ENCODE data around the gene SCPEP1.

DNA sequence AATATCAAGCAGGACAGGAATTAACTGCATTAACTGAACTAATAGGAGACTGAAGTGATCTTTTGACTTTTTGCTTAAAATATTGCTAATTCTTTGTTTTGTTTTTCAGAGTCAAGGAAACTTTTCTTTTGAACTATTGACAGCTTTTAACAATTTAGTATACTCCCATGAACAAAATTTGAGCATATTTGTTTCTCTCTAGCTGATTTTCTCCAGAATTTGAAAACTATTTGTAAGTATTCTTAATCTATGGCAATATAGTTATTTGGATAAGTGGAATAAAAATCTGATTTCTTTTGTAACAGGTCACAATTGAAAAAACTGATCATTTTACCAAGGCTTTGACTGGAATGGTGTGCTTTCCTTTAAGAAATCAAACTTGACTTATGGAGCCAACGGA is 7.0 kb upstream of the SCPEP1 start:
- TF ChIP-seq POLR2AphosphoS5 (IDR thresholded peaks at IDR 0.05; ENCODE audit: insufficient read depth in 1 of 2, low read depth in 1 of 2) (no peak), POLR2A (IDR thresholded peaks at IDR 0.05) (no peak)
- TF ChIP-seq, protein P1, sequence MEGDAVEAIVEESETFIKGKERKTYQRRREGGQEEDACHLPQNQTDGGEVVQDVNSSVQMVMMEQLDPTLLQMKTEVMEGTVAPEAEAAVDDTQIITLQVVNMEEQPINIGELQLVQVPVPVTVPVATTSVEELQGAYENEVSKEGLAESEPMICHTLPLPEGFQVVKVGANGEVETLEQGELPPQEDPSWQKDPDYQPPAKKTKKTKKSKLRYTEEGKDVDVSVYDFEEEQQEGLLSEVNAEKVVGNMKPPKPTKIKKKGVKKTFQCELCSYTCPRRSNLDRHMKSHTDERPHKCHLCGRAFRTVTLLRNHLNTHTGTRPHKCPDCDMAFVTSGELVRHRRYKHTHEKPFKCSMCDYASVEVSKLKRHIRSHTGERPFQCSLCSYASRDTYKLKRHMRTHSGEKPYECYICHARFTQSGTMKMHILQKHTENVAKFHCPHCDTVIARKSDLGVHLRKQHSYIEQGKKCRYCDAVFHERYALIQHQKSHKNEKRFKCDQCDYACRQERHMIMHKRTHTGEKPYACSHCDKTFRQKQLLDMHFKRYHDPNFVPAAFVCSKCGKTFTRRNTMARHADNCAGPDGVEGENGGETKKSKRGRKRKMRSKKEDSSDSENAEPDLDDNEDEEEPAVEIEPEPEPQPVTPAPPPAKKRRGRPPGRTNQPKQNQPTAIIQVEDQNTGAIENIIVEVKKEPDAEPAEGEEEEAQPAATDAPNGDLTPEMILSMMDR (IDR thresholded peaks at IDR 0.05): no peak
